Urinary bladder (tissue), 4 donors: ENCODE data around the gene IFNAR1. TPM values are rescaled to one million over a fixed set of nuclear protein-coding genes. Genes with fewer than 3 reads are reported as not detected.
A peak's percentile ranks its signal among the peaks of the same experiment; 100 is the strongest.

ENCODE experiments used
- DNase-seq: peaks from one replicate; pipeline ENCODE4 v3.0.0-alpha.2; 2015; ENCODE audit errors: extremely low spot score
- H3K27ac ChIP-seq: one replicate; pipeline ENCODE4 v1.5.1; 2013; ENCODE audit warnings: low read depth, mild to moderate bottlenecking, moderate library complexity
- H3K36me3 ChIP-seq: one replicate; pipeline ENCODE4 v1.6.1; 2013; ENCODE audit warnings: mild to moderate bottlenecking, moderate library complexity; ENCODE audit not compliant: insufficient read depth
- H3K4me1 ChIP-seq: one replicate; pipeline ENCODE4 v1.6.1; 2013; ENCODE audit warnings: mild to moderate bottlenecking, moderate library complexity; ENCODE audit not compliant: insufficient read depth
- H3K4me3 ChIP-seq: one replicate; pipeline ENCODE4 v1.5.1; 2013; ENCODE audit warnings: low read depth, low read length
- WGBS: extraction: QIAGEN DNeasy Blood & Tissue Kit; methylation state at CpG from one replicate; pipeline ENCODE4 v1.1.7; 2013; 5-methylcytosine and 5-hydroxymethylcytosine counted together
- polyA plus RNA-seq: library from polyadenylated mRNA; stranded (reverse); fragments of 200-250 nt; gene quantifications from one replicate; pipeline ENCODE4 v1.2.3, GENCODE V29; 2013
- total RNA-seq: library from RNA; depleted of rRNA; stranded (reverse); fragments of >200 nt; gene quantifications from one replicate; pipeline ENCODE4 v1.2.3, GENCODE V29; 2014
- donor health status: healthy with polysubstance abuse.
- donor health status: healthy.

The IFNAR1 gene
- 41.7 TPM for total RNA-seq
- polyA plus RNA-seq: 31.6 TPM

GRCh38 chr21:33324291-33325221 lies at the start of gene IFNAR1:
TSS of gene IFNAR1 (plus strand) at chr21:33324970. CDS start at chr21:33325056, 86 bp downstream.
- H3K4me3 ChIP-seq: peak within 1 kb of the TSS; percentile 68
- no peaks in the 10 kb centered on the region for H3K36me3 ChIP-seq
- H3K27ac ChIP-seq: peak within 1 kb of the TSS; percentile 98
- no peaks in the 10 kb centered on the region for H3K4me1 ChIP-seq
- WGBS: under 1% methylated on average over 86 of the region's 86 CpGs
- DNase-seq: peak; percentile 98

GRCh38 chr21:33278721-33279120 lies 46.0 kb upstream of the IFNAR1 start:
- whole genome bisulfite sequencing: 92% methylated on average over 2 of the region's 2 CpGs
- no peak for DNase-seq
- Histone ChIP-seq H3K27ac (no peak overlapping the region), H3K36me3 (peaks cover 2% of the 10 kb centered on the region), H3K4me1 (no peaks in the 10 kb centered on the region), H3K4me3 (no peak overlapping the region)

GRCh38 chr21:33279330-33279820 lies 45.4 kb upstream of the IFNAR1 start:
- WGBS: 82% methylated on average over 3 of the region's 3 CpGs
- DNase-seq: no peak
- Histone ChIP-seq H3K4me3 (no peak overlapping the region), H3K27ac (no peak overlapping the region), H3K4me1 (no peaks in the 10 kb centered on the region), H3K36me3 (peaks cover 2% of the 10 kb centered on the region)

GRCh38 chr21:33281096-33281652 lies 43.6 kb upstream of the IFNAR1 start:
- no peaks in the 10 kb centered on the region for H3K4me1 ChIP-seq
- H3K36me3 ChIP-seq: no peaks in the 10 kb centered on the region
- WGBS: 88% methylated on average over 6 of the region's 6 CpGs

GRCh38 chr21:33283203-33283602 lies 41.6 kb upstream of the IFNAR1 start:
- no peak for DNase-seq
- H3K4me1 ChIP-seq: peaks cover 2% of the 10 kb centered on the region
- no peaks in the 10 kb centered on the region for H3K36me3 ChIP-seq
- H3K4me3 ChIP-seq: no peak overlapping the region
- H3K27ac ChIP-seq: no peak overlapping the region
- WGBS: 94% methylated on average over 5 of the region's 5 CpGs

More at GRCh38 chr21:33281096-33281652, 43.6 kb upstream of the IFNAR1 start:
- Histone ChIP-seq H3K27ac (no peak overlapping the region), H3K4me3 (no peak overlapping the region)
- DNase-seq: no peak

- WGBS: 79% methylated on average over 11 of the region's 11 CpGs
- peaks cover 2% of the 10 kb centered on the region for H3K4me1 ChIP-seq
- no peaks in the 10 kb centered on the region for H3K36me3 ChIP-seq
- DNase-seq: no peak
- no peak overlapping the region for H3K4me3 ChIP-seq
- H3K27ac ChIP-seq: no peak overlapping the region
These were observed 38.7 kb upstream of the IFNAR1 start for GRCh38 chr21:33286076-33286475.

- H3K4me3 ChIP-seq: no peak overlapping the region
- peak overlapping the region; percentile 48 for H3K27ac ChIP-seq
- no peak for DNase-seq
- peaks cover 2% of the 10 kb centered on the region for H3K4me1 ChIP-seq
- H3K36me3 ChIP-seq: no peaks in the 10 kb centered on the region
- 53% methylated on average over 15 of the region's 15 CpGs for WGBS
These were observed 37.9 kb upstream of the IFNAR1 start for GRCh38 chr21:33286600-33287456.

GRCh38 chr21:33289199-33289819 lies 35.5 kb upstream of the IFNAR1 start:
- Histone ChIP-seq H3K36me3 (no peaks in the 10 kb centered on the region), H3K4me3 (no peak overlapping the region), H3K27ac (no peak overlapping the region), H3K4me1 (peaks cover 2% of the 10 kb centered on the region)
- WGBS: 88% methylated on average over 11 of the region's 11 CpGs
- no peak for DNase-seq

GRCh38 chr21:33290441-33290840 lies 34.3 kb upstream of the IFNAR1 start:
- H3K4me1 ChIP-seq: peaks cover 2% of the 10 kb centered on the region
- H3K27ac ChIP-seq: no peak overlapping the region
- DNase-seq: no peak
- H3K36me3 ChIP-seq: no peaks in the 10 kb centered on the region
- no peak overlapping the region for H3K4me3 ChIP-seq
- 94% methylated on average over 11 of the region's 11 CpGs for WGBS

- Histone ChIP-seq H3K36me3 (no peaks in the 10 kb centered on the region), H3K4me1 (peaks cover 2% of the 10 kb centered on the region), H3K27ac (no peak overlapping the region), H3K4me3 (no peak overlapping the region)
- WGBS: 94% methylated on average over 9 of the region's 9 CpGs
- DNase-seq: no peak
These were observed 33.1 kb upstream of the IFNAR1 start for GRCh38 chr21:33291686-33292085.

GRCh38 chr21:33292724-33293123 lies 32.0 kb upstream of the IFNAR1 start:
- no peak overlapping the region for H3K27ac ChIP-seq
- WGBS: 81% methylated on average over 5 of the region's 5 CpGs
- H3K36me3 ChIP-seq: no peaks in the 10 kb centered on the region

GRCh38 chr21:33293136-33293535 lies 31.6 kb upstream of the IFNAR1 start:
- H3K4me3 ChIP-seq: no peak overlapping the region
- H3K36me3 ChIP-seq: no peaks in the 10 kb centered on the region
- DNase-seq: no peak
- 91% methylated on average over 7 of the region's 7 CpGs for WGBS
- no peak overlapping the region for H3K27ac ChIP-seq
- H3K4me1 ChIP-seq: no peaks in the 10 kb centered on the region

More at GRCh38 chr21:33292724-33293123, 32.0 kb upstream of the IFNAR1 start:
- Histone ChIP-seq H3K4me3 (no peak overlapping the region), H3K4me1 (no peaks in the 10 kb centered on the region)
- no peak for DNase-seq

GRCh38 chr21:33293811-33294216 lies 31.0 kb upstream of the IFNAR1 start:
- Histone ChIP-seq H3K4me1 (no peaks in the 10 kb centered on the region), H3K36me3 (no peaks in the 10 kb centered on the region), H3K27ac (no peak overlapping the region), H3K4me3 (no peak overlapping the region)
- no peak for DNase-seq
- 64% methylated on average over 7 of the region's 7 CpGs for WGBS
